KMS-11 (cell line): ENCODE data around the gene SMOC2.

Experiments
- H2AFZ ChIP-seq: fragments of 200-600 bp; sonication (generic); 2 replicates; pipeline ENCODE4 v1.6.1; 2016; ENCODE audit warnings: antibody characterized with exemption, mixed run types, low read depth
- H3K27ac ChIP-seq: fragments of 200-600 bp; sonication (generic); 2 replicates; pipeline ENCODE4 v1.6.1; 2016; ENCODE audit warnings: mild to moderate bottlenecking, mixed run types
- H3K27me3 ChIP-seq: fragments of 200-600 bp; sonication (generic); 2 replicates; pipeline ENCODE4 v1.6.1; 2017; ENCODE audit warnings: mild to moderate bottlenecking, low read depth, mixed run types, moderate library complexity; ENCODE audit not compliant: insufficient read depth
- H3K36me3 ChIP-seq: fragments of 200-600 bp; sonication (generic); 2 replicates; pipeline ENCODE4 v1.6.1; 2017; ENCODE audit warnings: mild to moderate bottlenecking, mixed run types; ENCODE audit not compliant: insufficient read depth
- H3K4me1 ChIP-seq: fragments of 200-600 bp; sonication (generic); 2 replicates; pipeline ENCODE4 v1.6.1; 2016; ENCODE audit warnings: mild to moderate bottlenecking, low read depth, mixed run types; ENCODE audit not compliant: poor library complexity, severe bottlenecking
- H3K4me2 ChIP-seq: fragments of 200-600 bp; sonication (generic); 2 replicates; pipeline ENCODE4 v1.7.0; 2016; ENCODE audit warnings: mild to moderate bottlenecking, mixed run types
- H3K4me3 ChIP-seq: fragments of 200-600 bp; sonication (generic); IDR thresholded peaks from 2 replicates; pipeline ENCODE4 v1.6.1; 2017; ENCODE audit warnings: low read depth, low read length, mixed read lengths; ENCODE audit not compliant: insufficient read depth
- H3K79me2 ChIP-seq: fragments of 200-600 bp; sonication (generic); 2 replicates; pipeline ENCODE4 v1.6.1; 2016; ENCODE audit warnings: low read depth, mixed run types; ENCODE audit not compliant: insufficient read depth
- H3K9ac ChIP-seq: fragments of 200-600 bp; sonication (generic); 2 replicates; pipeline ENCODE4 v1.6.1; 2016; ENCODE audit warnings: mild to moderate bottlenecking, mixed run types
- H4K20me1 ChIP-seq: fragments of 200-600 bp; sonication (generic); 2 replicates; pipeline ENCODE4 v1.6.1; 2016; ENCODE audit warnings: mild to moderate bottlenecking, mixed run types; ENCODE audit not compliant: insufficient read depth
- TF ChIP-seq, protein P1 (sequence below): fragments of 200-600 bp; sonication (generic); conservative IDR thresholded peaks from 2 replicates; pipeline ENCODE4 v1.6.1; 2017; ENCODE audit warnings: low read depth, mild to moderate bottlenecking, antibody characterized with exemption, low read length, moderate library complexity, mixed read lengths

The SMOC2 gene, protein sequence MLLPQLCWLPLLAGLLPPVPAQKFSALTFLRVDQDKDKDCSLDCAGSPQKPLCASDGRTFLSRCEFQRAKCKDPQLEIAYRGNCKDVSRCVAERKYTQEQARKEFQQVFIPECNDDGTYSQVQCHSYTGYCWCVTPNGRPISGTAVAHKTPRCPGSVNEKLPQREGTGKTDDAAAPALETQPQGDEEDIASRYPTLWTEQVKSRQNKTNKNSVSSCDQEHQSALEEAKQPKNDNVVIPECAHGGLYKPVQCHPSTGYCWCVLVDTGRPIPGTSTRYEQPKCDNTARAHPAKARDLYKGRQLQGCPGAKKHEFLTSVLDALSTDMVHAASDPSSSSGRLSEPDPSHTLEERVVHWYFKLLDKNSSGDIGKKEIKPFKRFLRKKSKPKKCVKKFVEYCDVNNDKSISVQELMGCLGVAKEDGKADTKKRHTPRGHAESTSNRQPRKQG

DNA sequence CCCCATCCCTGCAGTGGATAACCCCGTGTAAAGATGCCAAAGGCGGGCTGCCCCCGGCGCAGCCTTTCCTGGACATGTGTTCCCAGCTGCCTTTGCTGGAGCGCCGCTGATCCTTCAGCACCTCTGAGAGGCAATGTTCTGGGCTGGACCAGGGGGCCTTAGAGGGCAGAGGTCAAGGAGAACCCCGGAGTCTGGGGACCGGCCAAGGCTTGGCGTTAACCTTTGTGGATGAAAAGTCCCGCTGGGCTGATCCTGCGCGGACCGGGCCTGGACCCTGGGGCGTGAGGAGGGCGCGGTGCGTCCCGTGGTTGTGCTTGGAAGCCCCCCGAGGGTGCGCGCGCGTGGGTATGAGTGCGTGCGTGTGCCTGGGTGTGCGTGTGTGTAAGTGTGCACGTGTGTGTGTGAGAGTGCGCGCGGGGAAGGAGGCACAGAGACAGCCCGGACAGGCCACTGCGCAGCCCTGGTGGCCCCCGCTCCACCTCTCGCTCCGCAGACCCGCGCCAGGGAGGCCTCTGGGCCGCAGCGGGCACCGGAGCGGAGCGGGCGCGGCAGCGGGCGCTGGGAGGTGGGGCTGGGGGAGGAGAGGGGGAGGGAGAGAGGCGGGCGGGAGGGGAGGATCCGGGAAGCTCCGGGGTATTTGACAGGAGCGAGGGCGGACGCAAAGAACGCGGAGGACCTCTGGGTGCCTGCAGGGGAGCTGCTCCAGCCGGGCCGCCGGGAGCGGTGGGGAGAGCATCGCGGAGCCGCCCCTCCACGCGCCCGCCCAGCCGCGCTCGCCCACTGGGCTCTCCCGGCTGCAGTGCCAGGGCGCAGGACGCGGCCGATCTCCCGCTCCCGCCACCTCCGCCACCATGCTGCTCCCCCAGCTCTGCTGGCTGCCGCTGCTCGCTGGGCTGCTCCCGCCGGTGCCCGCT, at the start of gene SMOC2:
Gene SMOC2, plus strand, starts transcription at position 665 of the 914 bp plus-strand sequence. Its CDS starts 187 bp downstream, at position 852.
- TF ChIP-seq, protein P1, sequence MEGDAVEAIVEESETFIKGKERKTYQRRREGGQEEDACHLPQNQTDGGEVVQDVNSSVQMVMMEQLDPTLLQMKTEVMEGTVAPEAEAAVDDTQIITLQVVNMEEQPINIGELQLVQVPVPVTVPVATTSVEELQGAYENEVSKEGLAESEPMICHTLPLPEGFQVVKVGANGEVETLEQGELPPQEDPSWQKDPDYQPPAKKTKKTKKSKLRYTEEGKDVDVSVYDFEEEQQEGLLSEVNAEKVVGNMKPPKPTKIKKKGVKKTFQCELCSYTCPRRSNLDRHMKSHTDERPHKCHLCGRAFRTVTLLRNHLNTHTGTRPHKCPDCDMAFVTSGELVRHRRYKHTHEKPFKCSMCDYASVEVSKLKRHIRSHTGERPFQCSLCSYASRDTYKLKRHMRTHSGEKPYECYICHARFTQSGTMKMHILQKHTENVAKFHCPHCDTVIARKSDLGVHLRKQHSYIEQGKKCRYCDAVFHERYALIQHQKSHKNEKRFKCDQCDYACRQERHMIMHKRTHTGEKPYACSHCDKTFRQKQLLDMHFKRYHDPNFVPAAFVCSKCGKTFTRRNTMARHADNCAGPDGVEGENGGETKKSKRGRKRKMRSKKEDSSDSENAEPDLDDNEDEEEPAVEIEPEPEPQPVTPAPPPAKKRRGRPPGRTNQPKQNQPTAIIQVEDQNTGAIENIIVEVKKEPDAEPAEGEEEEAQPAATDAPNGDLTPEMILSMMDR, result no peak
- Histone ChIP-seq H3K79me2 (no peaks in the 10 kb centered on the region), H3K36me3 (no peaks in the 10 kb centered on the region), H2AFZ (no peak within 1 kb of the TSS), H3K27me3 (no peaks in the 10 kb centered on the region), H3K4me2 (no peak within 1 kb of the TSS), H3K4me1 (no peaks in the 10 kb centered on the region), H4K20me1 (no peaks in the 10 kb centered on the region), H3K9ac (no peak within 1 kb of the TSS), H3K4me3 (no peak within 1 kb of the TSS), H3K27ac (no peak within 1 kb of the TSS)

DNA sequence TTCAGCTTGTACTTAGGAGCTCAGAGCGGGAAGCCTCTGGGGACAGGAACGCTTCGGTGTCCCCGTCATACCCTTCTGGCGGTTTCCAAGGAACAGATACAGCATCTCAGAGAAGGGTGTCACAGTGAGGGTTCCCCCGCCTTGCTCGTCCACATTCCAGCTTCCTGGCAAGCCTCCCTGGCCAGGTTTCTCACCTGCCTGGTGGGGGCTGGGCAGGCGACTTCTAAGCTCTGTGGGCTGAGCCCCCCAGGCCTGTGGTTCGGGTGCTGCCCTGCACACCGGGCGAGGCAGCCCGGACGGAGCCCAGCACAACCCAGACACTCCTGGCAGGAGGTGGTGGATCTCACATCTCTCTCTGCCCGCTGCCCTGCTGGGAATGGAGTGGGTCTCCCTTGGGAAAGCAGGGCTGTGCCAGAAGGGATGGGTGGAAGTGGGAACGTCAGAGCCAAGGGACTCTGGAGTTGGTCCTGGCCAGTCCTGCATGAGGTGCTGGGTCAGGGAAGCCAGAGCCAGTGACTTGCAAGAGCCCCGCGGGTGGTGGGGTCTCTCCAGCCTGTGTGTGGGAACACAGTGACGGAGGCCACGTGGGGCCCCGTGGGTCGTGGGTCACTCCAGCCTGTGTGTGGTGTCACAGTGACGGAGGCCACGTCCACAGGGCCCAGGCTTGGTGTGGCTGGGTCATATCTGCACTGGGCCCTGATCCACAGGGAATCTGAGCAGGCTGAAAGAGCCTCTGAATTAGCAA, 47.7 kb upstream of the SMOC2 start:
- no peak overlapping the region for H2AFZ ChIP-seq
- H3K79me2 ChIP-seq, result no peaks in the 10 kb centered on the region
- H3K36me3 ChIP-seq, result no peaks in the 10 kb centered on the region
- H3K4me3 ChIP-seq, result no peak overlapping the region
- H3K27me3 ChIP-seq, result no peaks in the 10 kb centered on the region
- TF ChIP-seq, protein P1, result no peak
- H4K20me1 ChIP-seq, result no peaks in the 10 kb centered on the region
- no peak overlapping the region for H3K9ac ChIP-seq
- H3K27ac ChIP-seq, result no peak overlapping the region
- H3K4me1 ChIP-seq, result no peaks in the 10 kb centered on the region
- H3K4me2 ChIP-seq, result no peak overlapping the region

DNA sequence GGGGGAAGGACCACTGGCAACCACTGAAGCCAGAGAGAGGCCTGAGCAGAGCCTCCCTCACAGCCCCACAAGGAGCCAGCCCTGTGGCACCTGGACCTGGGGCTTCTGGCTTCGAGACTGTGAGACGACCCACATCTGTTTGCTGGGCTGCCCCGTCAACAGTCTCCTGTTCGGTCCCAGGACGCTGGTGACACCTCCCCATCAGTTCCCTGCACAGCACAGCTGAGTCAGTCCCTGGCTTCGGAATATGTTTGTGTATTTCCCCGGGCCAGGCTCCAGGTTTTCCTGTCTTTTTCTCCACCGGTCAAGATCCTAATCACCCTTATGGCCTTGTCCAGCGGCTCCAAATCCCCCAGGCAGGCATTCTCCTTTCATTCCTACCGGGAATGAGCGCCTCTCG, 46.4 kb upstream of the SMOC2 start:
- Histone ChIP-seq H2AFZ (no peak overlapping the region), H3K27me3 (no peaks in the 10 kb centered on the region), H3K4me1 (no peaks in the 10 kb centered on the region), H3K27ac (no peak overlapping the region), H4K20me1 (no peaks in the 10 kb centered on the region), H3K79me2 (no peaks in the 10 kb centered on the region), H3K9ac (no peak overlapping the region), H3K4me2 (no peak overlapping the region), H3K36me3 (no peaks in the 10 kb centered on the region), H3K4me3 (no peak overlapping the region)
- TF ChIP-seq, protein P1, result no peak

DNA sequence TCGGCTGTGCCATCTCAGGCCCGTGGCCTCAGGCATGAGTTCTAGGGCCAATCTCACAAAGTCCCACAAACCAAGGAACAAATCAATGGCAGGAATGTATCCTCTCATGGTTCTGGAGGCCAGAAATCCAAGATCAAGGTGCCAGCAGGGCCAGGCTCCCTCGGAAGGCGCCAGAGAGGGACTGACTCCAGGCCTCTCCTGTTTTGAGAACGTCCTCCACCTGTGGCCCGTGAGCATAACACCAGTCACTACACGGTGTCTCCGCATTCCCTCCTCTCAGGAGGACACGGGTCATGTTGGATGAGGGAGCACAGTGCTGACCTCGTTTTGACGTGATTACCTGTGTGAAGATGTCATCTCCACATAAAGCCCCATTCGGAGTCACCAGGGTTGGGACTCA, 45.0 kb upstream of the SMOC2 start:
- no peaks in the 10 kb centered on the region for H3K79me2 ChIP-seq
- no peak overlapping the region for H3K4me3 ChIP-seq
- H3K36me3 ChIP-seq, result no peaks in the 10 kb centered on the region
- no peak overlapping the region for H2AFZ ChIP-seq
- H3K4me1 ChIP-seq, result no peaks in the 10 kb centered on the region
- no peak overlapping the region for H3K4me2 ChIP-seq
- no peak overlapping the region for H3K9ac ChIP-seq
- H3K27me3 ChIP-seq, result no peaks in the 10 kb centered on the region
- no peak overlapping the region for H3K27ac ChIP-seq
- TF ChIP-seq, protein P1, result no peak
- H4K20me1 ChIP-seq, result no peaks in the 10 kb centered on the region
